ENCODE data around the gene CCL11.

Gene CCL11

GRCh38 chr17:34257299-34257985, 28.1 kb upstream of the CCL11 start:
- DNase-seq, result no peak

DNA sequence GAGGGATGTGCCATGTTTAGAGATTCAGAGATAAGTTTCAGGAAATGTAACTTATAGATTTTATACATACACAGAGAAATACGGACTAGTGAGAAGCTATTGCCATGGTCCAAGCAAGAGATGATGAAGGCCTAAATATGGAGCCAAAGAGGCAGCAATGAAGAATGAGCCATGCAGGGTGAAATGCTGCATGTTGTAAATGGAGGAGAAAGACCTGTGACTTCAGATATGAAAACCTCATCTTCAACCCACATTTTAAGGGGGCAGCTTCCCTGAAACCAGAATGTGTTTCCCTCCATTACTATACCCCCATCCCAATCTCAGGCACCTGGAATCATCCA, 27.6 kb upstream of the CCL11 start:
- no peak for DNase-seq

- DNase-seq, result no peak
Measured at GRCh38 chr17:34259146-34259545, 26.4 kb upstream of the CCL11 start.

GRCh38 chr17:34260861-34261260, 24.7 kb upstream of the CCL11 start:
- no peak for DNase-seq

- DNase-seq, result no peak
Measured at GRCh38 chr17:34261568-34262337, 23.8 kb upstream of the CCL11 start.

GRCh38 chr17:34265711-34266110, 19.8 kb upstream of the CCL11 start:
- DNase-seq, result no peak

GRCh38 chr17:34269969-34270368, 15.6 kb upstream of the CCL11 start, which contains the start of gene CCL7:
CCL7 (plus strand) TSS chr17:34270221; CDS start chr17:34270291, 70 bp downstream.
- no peak for DNase-seq

DNA sequence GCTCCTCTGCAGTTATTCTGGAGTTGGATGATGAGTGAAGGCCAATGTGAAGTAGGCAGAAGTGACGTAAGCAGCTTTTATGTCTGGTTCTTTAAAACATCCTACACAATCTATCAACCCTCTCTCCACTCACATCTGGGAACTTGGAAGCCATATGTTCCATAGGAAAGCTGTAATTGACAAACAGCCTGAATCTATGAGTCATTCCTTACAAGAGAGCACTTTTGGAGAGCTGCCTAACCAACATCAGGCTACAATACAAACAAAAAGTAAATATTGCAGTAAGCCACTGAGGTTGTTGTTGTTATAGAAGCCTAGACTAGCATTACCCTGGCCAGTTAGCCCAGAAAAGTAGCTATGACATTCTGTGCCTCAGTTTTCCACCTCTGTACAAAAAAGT, 9.7 kb upstream of the CCL11 start:
- no peak for DNase-seq

GRCh38 chr17:34276826-34277225, 8.7 kb upstream of the CCL11 start:
- DNase-seq, result no peak

DNA sequence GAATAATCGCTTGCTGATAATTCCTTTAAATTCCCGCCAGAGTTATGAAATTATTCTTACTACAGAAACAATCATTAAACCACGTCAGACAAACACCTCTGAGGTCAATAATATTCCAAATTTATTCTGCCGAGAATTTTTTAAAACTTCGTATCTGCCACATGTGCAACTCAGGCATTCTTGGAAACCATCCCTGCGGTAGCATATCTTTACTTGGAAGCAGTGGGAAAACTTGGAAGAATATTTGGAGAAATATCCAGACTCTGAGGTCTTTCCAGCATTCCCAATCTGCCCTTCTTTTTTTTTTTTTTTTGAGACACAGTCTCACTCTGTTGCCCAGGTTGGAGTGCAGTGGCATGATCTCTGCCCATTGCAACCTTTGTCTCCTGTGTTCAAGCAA, 2.0 kb upstream of the CCL11 start:
- DNase-seq, result no peak

- DNase-seq, result no peak
Measured at GRCh38 chr17:34287875-34288274, 2.3 kb downstream of the CCL11 start.

DNA sequence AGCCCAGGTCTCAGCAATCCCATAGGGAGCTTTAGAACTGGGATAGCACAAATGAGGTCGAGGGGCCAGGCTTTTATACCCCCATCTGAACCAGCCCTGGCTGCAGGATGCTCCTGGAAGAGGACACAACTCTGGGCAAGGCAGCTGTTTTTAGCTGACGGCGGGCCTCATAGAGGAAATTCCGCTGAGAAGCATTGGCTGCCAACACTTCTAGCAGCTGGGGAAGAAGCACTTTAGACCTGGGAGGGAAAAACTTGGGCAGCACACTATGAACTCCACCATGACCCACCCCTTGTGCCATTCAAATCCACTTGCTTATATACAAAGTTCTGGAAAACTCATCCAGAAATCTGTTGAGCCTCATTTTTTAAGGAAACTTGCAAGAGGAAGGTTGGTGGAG, 5.0 kb downstream of the CCL11 start:
- no peak for DNase-seq

- no peak for DNase-seq
Measured at GRCh38 chr17:34291721-34292348, 6.3 kb downstream of the CCL11 start.

- DNase-seq, result no peak
Measured at GRCh38 chr17:34299027-34299426, 13.5 kb downstream of the CCL11 start.

GRCh38 chr17:34299956-34300577, 14.5 kb downstream of the CCL11 start:
- no peak for DNase-seq

DNA sequence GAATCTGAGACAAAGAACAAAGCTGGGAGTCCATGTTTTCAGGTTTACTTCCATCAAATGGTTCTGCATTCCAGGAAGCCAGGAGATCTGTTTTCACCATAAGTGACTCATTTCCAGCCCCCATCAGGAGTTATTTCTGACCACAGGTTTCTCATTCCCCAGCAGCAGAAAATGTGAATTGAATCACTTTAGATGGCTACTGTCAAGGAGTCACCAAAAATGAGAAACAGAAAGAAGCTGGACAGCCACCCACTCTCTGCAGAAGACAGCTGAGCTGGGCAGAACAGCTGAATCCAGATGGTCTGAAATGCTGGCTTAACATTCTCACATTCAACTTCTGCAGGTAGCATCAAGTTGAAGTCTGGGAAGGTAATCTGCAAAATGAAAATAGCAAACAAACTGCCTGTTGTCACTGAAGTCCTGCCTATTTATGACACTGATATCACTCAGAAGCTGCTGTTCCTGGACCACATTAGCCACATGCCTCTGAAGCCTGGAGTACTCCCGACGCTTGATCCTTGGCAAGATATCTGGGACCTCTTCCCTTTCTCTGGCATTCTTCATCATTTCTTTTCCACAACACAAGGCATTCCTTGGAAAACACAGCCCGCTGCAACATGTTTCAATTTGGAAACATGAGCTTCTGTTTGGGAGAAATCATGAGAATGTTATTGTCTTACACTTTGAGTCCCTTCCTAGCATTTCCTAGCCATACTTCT, 15.3 kb downstream of the CCL11 start:
- no peak for DNase-seq

DNA sequence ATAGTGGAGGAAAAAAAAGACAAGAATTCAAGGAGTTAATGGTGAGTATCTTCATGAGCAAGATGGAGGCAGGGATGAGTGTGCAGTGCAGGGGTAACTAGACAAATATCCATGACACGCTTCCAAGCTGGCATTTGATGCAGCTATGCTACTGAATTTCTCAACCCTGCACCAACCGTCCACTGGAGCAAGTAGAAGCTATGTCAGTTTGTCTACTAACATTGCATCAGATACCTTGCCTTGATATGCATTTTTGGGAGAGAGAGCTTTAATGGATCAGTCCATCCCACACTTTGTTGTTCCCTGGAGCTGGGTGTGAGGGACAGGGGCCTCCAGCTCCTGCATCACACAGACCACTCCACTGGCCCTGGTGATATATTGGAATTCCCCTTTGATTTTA, 16.4 kb downstream of the CCL11 start:
- no peak for DNase-seq

- no peak for DNase-seq
Measured at GRCh38 chr17:34302636-34303035, 17.1 kb downstream of the CCL11 start.

- no peak for DNase-seq
Measured at GRCh38 chr17:34303606-34304005, 18.1 kb downstream of the CCL11 start.

- DNase-seq, result no peak
Measured at GRCh38 chr17:34305061-34305460, 19.5 kb downstream of the CCL11 start.

- DNase-seq, result no peak
Measured at GRCh38 chr17:34305606-34306005, 20.1 kb downstream of the CCL11 start.

GRCh38 chr17:34306466-34306865, 20.9 kb downstream of the CCL11 start:
- peak in 1 of 14 donors; percentile 2 for DNase-seq

DNA sequence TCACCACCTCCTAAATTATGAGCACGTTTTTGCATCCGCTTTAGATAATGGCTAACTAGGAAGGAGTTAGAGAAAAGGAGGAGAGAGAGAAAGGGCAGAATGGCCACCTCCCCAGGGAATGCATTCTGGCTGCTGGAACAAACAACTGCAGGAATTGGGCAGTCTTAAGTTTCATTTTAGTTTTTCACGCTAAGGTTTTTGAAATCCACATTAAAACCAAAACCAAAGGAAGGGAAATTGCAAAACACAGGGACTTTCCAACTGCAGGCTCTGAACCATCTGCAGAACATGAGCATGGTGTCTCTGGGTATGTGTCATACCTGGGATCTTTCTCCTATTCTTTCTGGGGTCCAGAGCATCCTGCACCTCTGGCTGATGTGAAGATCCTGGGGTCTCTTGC, 21.6 kb downstream of the CCL11 start:
- no peak for DNase-seq
